GM12891 (cell line): ENCODE measurements around the gene NEDD1.
A peak's percentile ranks its signal among the peaks of the same experiment; 100 is the strongest.

Source experiments
- DNase-seq: peaks from one replicate; pipeline ENCODE4 v3.0.0; 2011; ENCODE audit warnings: low spot score; ENCODE audit not compliant: insufficient read length
- FAIRE-seq: peaks from 2 replicates; lab custom pipeline; 2011; peaks lifted over from hg19 to GRCh38; lab: Jason Lieb, UNC
- PAX5 ChIP-seq: IDR thresholded peaks from 2 replicates; pipeline ENCODE4 v1.6.1; 2011; ENCODE audit warnings: low read length, moderate library complexity, mild to moderate bottlenecking; ENCODE audit not compliant: insufficient read depth, severe bottlenecking
- POLR2A ChIP-seq: IDR thresholded peaks from 2 replicates; pipeline ENCODE4 v1.6.1; 2011; ENCODE audit warnings: low read depth, low read length, control low read depth
- POLR2AphosphoS5 ChIP-seq: IDR thresholded peaks from 2 replicates; pipeline ENCODE4 v1.6.1; 2011; ENCODE audit warnings: low read depth, low read length, control low read depth
- POU2F2 ChIP-seq: IDR thresholded peaks from 2 replicates; pipeline ENCODE4 v1.6.1; 2011; ENCODE audit warnings: low read depth, mild to moderate bottlenecking, control low read depth, low read length, moderate library complexity
- SPI1 ChIP-seq: IDR thresholded peaks from 2 replicates; pipeline ENCODE4 v1.6.1; 2011; ENCODE audit warnings: low read depth, low read length, control low read depth
- TAF1 ChIP-seq: IDR thresholded peaks from 2 replicates; pipeline ENCODE4 v1.6.1; 2011; ENCODE audit warnings: low read depth, low read length, control low read depth

NEDD1 gene

DNA sequence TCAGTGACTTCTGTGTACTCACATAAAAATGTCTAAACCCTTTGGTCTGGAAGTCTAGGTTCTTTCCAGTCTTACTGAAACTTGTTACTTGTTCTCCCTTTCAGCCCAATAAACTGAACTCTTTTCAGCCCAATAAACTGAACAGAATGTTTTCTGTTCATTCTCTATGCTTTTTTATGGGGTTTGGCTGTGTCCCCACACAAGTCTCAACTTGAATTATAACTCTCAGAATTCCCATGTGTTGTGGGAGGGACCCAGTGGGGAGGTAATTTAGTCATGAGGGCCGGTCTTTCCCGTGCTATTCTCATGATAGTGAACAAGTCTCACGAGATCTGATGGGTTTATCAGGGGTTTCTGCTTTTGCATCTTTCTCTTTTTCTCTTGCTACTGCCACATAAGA lies 15.0 kb upstream of the NEDD1 start:
- no peak for TF ChIP-seq POLR2A
- no peak for TF ChIP-seq POU2F2
- FAIRE-seq (no peak), DNase-seq (no peak)

DNA sequence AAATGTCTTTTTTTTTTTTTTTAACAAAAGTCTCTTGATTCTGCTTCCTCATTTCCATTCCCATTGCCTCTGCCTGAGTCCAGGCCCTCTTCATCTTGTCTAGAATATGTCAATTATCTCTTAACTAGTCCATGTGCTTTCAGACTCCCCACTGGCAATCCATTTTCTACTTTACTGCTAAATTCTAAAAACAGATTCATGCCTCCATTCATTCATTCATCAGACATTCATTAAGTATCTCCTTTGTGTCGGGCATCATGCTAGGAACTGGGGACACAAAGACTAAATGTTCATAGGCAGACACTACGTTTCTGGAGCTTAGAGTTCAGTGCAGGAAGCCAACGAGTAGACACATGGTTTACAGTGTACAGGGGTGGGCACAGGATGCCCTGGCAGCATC lies 9.6 kb upstream of the NEDD1 start:
- no peak for FAIRE-seq
- TF ChIP-seq POU2F2 (no peak), POLR2A (no peak), SPI1 (no peak), TAF1 (no peak), PAX5 (no peak), POLR2AphosphoS5 (no peak)
- no peak for DNase-seq

DNA sequence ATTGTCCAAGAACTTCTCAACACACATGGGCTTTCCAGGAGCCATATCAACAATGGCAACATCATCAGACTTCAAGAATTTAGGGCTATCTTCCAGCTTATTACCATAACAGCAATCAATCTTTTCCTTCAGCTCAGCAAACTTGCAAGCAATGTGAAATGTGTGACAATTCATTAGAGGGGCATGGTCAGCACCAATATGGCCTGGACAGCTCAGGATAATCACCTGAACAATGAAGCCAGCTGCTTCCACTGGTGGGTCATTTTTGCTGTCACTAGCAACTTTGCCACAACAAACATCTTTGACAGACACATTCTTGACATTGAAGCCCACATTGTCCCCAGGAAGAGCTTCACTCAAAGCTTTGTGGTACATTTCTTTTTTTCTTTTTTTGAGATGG lies 5.9 kb upstream of the NEDD1 start:
- FAIRE-seq (no peak), DNase-seq (no peak)
- TF ChIP-seq POLR2AphosphoS5: no peak
- no peak for TF ChIP-seq POU2F2
- TF ChIP-seq SPI1: no peak
- TF ChIP-seq PAX5: no peak
- TF ChIP-seq TAF1: no peak
- TF ChIP-seq POLR2A: no peak

DNA sequence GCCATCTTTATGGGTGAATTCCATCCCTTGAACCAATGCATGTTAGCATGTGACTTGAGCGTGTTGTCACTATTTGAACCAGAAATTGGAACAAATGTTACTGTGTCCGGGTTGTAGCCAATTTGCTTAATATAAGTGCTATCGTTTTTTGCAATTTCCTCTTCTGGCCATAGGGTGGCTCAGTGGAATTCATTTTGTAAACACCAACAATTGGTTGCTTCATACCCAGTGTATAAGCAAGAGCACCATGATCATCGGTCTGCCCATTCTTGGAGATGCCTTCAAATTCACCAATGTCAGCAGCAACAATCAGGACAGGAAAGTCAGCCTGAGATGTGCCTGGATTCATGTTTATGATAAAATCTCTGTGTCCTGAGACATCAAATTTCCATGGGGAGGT lies 5.0 kb upstream of the NEDD1 start:
- TF ChIP-seq POLR2A: no peak
- no peak for TF ChIP-seq POLR2AphosphoS5
- TF ChIP-seq POU2F2: no peak
- TF ChIP-seq SPI1: no peak
- no peak for TF ChIP-seq PAX5
- TF ChIP-seq TAF1: no peak
- FAIRE-seq: peak; percentile 35
- no peak for DNase-seq

DNA sequence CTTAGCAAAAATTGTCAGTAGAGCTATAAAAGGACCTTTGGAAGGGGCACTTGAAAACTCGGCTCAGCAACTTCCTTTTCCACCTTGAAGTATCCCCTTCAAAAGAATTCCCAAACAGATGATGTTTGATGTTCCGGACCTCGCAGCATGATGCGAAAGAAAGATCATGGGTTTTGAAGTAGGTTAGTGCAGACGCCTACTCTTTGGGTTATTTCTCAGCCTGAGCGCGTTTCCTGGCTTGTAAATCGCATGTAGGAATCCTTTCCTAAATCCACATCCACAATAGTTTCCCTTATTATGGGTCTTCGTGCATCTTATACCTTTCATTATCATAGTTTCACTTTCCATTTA lies 584 bp upstream of the NEDD1 start:
- DNase-seq (no peak), FAIRE-seq (no peak)
- TF ChIP-seq POU2F2 (no peak), POLR2A (no peak), POLR2AphosphoS5 (no peak), PAX5 (no peak)

DNA sequence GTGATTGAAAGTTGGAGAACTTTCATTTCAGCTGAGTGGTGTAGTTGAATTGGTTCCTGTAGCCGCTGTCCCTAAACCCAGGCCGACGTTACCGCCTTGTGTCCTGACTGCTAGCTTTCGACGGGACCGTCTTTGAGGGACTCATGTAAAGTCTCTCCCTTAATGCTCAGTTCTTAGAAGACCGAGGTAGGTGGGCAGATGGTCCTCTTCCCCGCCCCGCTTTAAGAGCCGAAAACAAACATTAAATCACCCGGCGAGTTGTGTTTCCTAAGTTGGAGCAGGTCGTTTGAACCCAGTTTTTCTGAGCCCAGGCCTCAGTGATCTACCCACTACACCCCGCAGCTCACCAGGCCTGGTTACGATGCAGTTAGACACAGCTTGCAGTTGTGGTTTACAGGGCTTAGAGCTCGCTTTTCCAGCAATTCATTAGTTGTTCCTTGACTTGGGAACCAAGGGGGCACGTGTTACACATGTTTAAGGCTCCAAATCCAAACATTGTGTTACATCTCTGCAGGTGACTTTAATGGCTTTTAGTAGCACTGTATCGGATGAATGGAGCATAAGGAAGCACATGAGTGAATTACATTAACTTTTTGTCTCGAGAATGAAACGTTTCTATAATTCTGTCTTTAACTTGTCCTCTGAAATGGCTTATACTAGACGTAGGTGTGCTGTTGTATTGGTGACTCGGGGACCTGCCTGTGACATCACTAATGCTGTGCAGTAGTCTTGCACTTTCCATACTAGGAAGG lies 790 bp downstream of the NEDD1 start:
- TF ChIP-seq TAF1 (no peak), POLR2A (no peak), POU2F2 (no peak), PAX5 (no peak), SPI1 (no peak), POLR2AphosphoS5 (no peak)
- DNase-seq: peak; percentile 9
- no peak for FAIRE-seq

DNA sequence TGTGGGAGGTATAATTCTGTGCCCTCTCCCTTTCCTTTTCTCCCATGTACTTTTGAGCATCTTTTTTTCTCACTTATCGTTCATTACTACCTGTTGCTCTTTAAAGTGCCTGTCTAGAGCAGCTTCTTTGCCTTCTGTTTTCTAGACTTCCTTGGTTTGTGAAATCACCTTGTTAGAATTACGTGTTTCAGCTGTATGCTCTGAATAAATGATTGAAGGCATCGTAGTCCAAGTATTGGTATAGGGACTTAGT lies 1.3 kb downstream of the NEDD1 start:
- DNase-seq (no peak), FAIRE-seq (no peak)
- TF ChIP-seq SPI1 (no peak), PAX5 (no peak), POU2F2 (no peak), TAF1 (no peak)

DNA sequence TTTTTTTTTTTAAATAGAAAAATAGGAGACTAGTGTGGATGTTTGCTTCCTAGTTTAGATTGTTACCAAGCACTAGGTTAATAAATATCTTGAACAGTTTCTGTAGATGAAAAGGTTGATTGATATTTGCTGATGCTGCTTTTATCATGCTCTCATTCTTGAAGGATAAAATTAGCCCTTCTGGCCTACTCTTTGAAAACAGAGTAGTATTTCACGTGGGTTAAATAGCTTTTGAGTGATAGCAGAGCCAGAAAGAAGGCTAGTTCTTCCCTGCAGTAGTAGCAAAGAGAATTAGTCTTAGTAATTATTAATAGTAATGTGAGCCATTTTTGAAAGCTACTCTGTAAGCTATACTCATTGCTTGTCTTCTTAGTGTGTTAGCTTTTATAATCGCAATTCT lies 5.2 kb downstream of the NEDD1 start:
- no peak for TF ChIP-seq TAF1
- TF ChIP-seq POLR2A: no peak
- no peak for TF ChIP-seq POU2F2
- no peak for TF ChIP-seq SPI1
- TF ChIP-seq PAX5: no peak
- TF ChIP-seq POLR2AphosphoS5: no peak
- no peak for FAIRE-seq
- DNase-seq: no peak

DNA sequence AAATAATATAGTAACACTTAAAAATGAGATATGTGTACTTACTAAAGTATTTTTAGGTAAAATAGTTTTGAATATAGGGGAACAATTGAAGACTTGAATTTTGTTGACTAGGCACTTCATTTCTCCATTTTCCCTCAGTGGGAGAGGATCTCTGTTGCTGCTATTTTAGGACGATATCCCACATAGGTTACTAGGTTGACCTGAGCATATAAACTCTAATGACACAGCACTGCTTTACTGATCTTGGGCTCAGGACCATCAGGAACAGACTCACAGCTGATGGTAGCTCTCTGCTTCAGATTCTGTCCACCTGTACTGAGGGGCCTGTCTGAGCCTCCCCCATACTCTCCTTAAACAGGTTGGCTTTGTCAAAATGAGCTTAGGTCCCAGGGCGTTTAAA lies 5.9 kb downstream of the NEDD1 start:
- FAIRE-seq (no peak), DNase-seq (no peak)
- no peak for TF ChIP-seq TAF1

DNA sequence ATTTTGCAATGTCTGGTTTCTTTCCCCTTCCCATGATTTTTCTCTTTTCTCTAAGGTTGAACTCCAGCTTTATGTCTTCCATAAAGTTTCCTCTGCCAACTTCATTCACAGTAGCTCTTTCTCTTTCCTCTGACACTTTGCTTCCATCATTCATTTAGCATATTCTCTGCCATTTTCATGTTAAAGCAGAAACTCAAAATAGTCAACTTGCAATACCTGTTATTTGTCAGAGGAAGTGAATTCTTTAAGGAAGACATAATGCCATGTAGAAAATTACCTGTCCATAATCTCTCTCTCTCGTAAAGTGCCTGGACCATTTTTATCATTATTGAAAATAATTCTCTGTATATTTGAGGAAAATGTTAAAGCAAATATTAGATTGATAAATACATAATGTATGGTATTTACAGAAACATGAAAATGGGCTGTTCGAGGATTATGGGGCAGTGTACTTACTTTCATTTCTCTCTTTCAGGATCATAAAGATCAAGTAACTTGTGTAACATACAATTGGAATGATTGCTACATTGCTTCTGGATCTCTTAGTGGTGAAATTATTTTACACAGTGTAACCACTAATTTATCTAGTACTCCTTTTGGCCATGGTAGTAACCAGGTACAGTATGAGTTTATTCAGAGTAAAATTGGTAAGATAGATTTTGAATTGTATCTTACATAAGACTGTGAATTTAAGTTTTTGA lies 12.6 kb downstream of the NEDD1 start:
- TF ChIP-seq TAF1 (no peak), POLR2AphosphoS5 (no peak), POU2F2 (no peak), POLR2A (no peak), PAX5 (no peak), SPI1 (no peak)
- FAIRE-seq (no peak), DNase-seq (no peak)

DNA sequence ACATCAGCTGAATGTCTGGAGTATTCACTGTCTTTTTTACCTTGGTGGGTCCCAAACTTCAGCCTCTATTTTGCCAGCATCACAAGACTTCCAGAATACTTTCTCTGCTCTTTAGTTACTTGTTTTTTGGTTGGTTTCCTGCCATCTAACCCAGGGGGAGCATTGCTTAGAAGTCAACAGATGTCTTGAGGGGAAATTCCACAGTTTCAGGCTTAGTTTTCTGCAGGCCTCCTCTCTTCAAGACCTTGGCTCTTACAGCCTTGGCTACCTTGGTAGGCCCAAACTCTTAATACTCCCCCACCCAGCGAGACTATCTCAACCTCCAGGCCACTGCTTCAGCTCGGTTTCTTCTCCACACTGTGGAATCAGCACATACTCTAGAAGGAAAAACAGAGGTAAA lies 41.7 kb downstream of the NEDD1 start:
- DNase-seq (no peak), FAIRE-seq (no peak)

More for the DNA sequence above, 41.7 kb downstream of the NEDD1 start:
- no peak for TF ChIP-seq POU2F2
